Gastrocnemius medialis (tissue), 4 donors: ENCODE results near the gene HDAC4.

ENCODE experiments used
- CTCF ChIP-seq, 5 experiments: fragments of 450-650 bp in 3 of 5; fragments of 200-600 bp in 2 of 5; sonication (generic) in 2 of 5; IDR thresholded peaks in 4 of 5; conservative IDR thresholded peaks in 1 of 5; 1 replicate in 4 of 5; 2 replicates in 1 of 5; pipeline ENCODE4 v1.5.1; 2016 to 2019; ENCODE audit warnings: antibody characterized with exemption in 5 of 5, mild to moderate bottlenecking in 3 of 5, moderate library complexity in 3 of 5
- POLR2A ChIP-seq, 2 donors: fragments of 450-650 bp; IDR thresholded peaks; one replicate each; pipeline ENCODE4 v1.6.1; 2017; ENCODE audit warnings: antibody characterized with exemption in 2 of 2, mild to moderate bottlenecking in 2 of 2, moderate library complexity in 2 of 2

GRCh38 chr2:239052798-239053665 is 347.8 kb downstream of the HDAC4 start:
- TF ChIP-seq CTCF (IDR thresholded peaks at IDR 0.05 in 4 of 5, conservative IDR thresholded peaks at IDR 0.05 in 1 of 5) (no peak), POLR2A (IDR thresholded peaks at IDR 0.05) (no peak)
